GM21619 (cell line): Measurements from ENCODE around the gene FAAP100.

Experiments used
- ATAC-seq: cut with Tn5 transposase; IDR thresholded peaks from one replicate; pipeline ENCODE4 v1.9.1; 2021; ENCODE audit not compliant: unreplicated experiment

Gene FAAP100

DNA sequence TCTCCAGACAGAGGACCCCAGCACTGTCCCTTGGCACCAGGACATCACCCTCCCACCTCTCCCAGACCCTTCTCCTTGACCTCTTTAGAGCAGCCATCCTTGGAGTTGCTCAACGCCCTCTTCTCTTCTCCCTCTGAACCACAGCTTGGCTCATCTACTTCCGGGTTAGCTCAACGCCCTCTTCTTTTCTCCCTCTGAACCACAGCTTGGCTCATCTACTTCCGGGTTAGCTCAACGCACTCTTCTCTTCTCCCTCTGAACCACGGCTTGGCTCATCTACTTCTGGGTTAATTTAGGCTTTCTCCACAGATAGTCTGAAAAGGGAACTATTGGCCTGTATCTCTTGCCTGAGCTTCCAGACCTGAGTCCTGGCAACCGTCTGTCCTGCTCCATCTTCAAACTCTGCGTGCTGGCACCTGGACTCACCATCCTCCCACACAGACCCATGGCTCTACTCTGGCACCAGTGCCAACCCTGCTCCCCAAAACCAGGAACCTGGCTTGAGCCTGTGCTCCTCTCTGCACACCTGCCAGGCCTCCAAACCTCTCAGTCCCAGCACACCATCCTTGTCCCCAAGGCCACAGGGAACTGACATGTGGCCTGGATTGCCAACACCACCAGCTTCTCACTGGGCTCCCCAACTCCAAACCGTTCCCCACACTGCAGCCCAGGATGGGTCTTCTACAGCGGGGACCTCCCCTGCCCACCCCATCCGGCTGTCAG is 25.3 kb upstream of the FAAP100 start:
- ATAC-seq, result no peak

- no peak for ATAC-seq
Observed at GRCh38 chr17:81576621-81577277, 24.6 kb upstream of the FAAP100 start.

DNA sequence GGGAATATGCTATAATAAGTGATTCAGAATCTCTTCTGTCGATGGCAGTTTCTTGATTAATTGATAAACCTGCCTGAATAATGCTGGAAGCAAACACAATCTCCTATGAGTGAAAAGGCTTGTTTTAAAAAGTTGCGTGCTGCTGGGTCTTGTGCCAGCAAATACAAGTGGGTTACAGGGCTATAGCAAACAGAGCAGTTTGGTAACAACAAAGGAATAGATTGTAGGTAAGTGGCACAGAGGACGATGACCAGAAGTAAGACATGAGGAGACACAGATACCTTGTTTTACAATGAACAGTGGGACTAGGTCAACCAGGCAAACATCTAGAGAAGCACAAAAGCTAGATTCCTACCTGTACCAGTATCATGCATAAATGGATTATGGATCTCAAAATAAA is 23.7 kb upstream of the FAAP100 start:
- no peak for ATAC-seq

- no peak for ATAC-seq
Observed at GRCh38 chr17:81574643-81574956, 22.4 kb upstream of the FAAP100 start.

GRCh38 chr17:81573794-81574642 is 21.9 kb upstream of the FAAP100 start:
- ATAC-seq, result no peak

- no peak for ATAC-seq
Observed at GRCh38 chr17:81572563-81573168, 20.5 kb upstream of the FAAP100 start.

DNA sequence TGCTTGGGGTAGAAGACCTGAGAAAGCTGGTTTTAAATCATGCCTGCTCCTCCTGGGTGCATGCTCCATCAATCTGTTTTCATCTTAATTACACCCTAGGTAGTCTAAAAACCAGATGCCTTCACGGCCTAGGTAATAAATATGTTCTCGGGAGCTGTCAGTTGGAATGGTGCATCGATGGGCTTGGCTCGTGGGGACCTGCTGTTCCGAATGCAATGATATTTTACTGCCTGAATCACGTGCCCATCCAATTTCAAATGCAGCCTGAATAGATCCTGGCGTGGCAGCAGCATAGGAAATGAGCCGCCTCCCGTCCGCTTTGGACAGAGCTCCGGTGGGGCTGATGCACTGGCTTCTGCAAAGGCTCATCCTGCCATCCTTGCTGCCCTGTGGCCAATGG is 18.8 kb upstream of the FAAP100 start:
- ATAC-seq, result no peak

DNA sequence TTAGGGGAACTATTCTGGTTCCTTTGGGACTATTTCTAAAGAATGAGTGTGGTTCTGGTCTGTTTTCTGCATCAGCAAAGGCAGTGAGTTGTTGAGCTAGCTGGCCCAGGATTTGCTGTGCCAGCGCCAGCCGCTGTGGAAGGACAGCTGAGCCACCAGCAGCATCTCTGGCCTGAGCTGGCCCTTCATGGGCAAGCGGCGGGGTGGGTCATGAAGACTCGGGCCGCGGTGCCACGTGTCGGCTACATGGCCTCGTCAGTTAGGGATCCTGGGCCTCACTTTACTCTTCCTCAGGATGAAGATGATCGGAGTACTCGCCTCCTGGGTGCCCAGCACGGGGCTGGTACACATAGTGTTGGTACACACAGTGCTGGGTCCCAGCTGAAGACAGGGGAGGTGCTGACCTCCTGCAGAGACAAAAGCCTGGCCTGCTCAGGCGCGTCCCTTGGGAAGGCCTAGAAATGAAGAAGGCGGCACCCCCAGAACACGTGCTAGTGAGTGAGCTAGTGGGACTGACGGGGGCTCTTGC is 17.9 kb upstream of the FAAP100 start:
- ATAC-seq, result no peak

DNA sequence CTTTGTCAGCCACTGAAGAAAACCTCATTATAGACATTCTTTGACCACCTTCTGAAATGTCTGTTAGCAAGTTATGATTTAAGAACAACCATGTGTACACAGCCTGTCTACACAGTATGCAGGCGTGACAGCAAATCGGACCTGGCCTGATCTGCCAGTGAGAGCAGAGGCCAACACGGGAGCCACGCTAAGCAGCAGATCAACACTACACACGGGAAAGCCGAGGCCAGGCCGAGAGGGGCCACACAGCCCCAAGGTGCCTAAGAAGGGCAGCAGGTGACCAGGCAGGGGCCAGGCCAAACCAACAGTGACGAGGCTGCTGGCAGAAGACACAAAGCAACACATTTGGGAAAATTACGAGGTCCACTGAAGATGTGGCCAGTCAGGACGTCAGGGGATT is 16.3 kb upstream of the FAAP100 start:
- no peak for ATAC-seq

DNA sequence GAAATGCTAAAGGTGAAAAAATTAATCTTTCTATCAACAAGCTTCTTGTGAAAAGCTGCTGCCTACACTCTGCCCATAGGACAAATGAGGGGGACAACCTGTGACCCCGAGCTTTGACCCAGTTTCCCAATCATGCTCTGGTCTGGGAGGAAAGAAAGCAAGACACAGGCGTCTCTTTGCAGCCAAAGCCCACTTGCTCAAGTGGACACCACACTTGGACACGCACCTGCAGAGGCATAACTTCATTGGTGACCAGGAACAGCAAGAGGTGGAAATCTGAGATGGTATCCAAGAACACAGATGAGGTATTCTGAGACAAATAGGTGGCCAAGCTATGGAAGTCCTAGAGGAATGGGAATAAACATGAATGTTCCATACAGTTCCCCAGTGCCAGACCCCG is 15.0 kb upstream of the FAAP100 start:
- ATAC-seq, result no peak

GRCh38 chr17:81566461-81567126 is 14.4 kb upstream of the FAAP100 start:
- no peak for ATAC-seq

GRCh38 chr17:81565231-81565630 is 13.1 kb upstream of the FAAP100 start:
- no peak for ATAC-seq

GRCh38 chr17:81564778-81565177 is 12.6 kb upstream of the FAAP100 start:
- ATAC-seq, result no peak

DNA sequence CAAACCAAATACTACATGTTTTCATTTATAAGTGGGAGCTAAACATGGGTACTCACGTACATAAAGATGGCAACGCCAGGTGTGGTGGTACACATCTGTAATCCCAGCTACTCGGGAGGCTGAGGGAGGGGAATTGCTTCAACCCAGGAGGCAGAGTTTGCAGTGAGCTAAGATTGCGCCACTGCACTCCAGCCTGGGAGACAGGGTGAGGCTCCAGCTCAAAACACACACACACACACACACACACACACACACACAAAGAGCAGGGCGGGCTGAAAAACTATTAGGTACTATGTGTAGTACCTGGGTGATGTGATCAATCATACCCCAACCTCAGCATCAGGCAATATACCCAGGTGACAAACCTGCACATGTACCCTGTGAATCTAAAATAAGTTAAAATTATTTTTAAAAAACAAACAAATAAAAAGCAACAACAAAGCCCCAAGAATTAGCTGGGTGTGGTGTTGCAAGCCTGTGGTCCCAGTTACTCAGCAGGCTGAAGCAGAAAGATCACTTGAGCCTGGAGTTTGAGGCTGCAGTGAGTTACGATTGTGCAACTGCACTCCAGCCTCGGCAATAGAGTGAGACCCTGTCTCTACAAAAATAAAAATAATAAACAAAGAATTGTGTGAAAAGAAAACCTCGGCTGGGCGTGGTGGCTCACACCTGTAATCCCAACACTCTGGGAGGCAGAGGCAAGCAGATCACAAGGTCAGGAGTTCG is 11.9 kb upstream of the FAAP100 start:
- no peak for ATAC-seq

DNA sequence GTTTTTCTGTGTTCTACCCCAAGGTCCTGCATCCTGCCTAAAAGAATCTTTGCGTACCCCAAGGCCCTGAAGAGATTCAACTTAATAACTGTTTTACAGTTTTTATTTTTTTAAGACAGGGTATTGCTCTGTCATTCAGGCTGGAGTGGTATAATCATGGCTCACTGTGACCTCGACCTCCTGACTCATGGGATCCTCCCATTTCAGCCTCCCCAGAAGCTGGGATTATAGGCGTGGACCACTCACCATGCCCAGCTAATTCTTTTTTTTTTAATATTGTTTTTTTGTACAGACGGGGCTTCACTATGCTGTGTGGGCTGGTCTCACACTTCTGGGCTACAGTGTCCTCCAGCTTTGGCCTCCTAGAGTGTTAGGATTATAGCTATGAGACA is 9.3 kb upstream of the FAAP100 start:
- ATAC-seq, result no peak

- no peak for ATAC-seq
Observed at GRCh38 chr17:81558941-81559806, 7.0 kb upstream of the FAAP100 start.

GRCh38 chr17:81558115-81558468 is 5.9 kb upstream of the FAAP100 start:
- ATAC-seq, result no peak

DNA sequence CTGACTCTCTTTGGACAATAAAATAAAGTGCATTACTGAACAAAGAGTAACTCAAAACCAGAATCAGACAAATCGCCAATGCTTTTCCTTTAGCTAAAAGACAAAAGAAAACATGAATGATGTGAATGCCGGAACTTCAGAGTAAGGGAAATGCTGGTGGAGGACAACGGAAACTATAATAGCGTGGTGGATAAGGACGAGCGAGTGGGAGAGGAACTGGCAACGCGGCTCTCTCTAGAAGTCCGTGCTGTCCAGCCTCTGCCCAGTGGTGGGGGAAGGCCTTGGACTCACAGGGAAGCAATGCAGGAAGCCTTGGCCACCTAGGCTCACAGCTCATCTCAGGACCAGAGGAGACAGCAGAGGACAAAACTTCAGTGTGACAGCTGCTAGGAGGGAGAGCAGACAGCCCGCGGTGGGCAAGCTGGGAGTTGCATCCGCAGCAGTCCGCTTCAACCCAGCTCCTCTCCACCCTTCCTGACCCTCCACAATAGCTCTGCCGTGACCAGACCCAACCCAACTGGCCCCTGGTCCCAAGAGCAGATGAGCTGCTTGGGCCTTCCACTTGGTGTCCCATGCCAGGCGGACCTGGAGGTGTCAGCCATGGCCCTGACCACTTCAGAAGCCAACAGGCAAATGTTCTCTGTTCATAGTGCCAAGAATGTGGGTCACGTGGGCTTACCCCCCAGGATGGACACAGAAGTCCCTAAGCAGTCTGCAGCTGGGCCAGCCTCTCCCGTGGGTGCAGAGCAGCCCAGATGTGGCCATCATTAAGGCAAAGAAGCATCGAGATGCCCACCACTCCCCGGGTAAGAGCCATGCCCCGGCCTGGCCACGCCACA is 5.3 kb upstream of the FAAP100 start:
- ATAC-seq, result no peak
